Measurements from ENCODE around the gene BARD1. TPM values are rescaled to one million over a fixed set of nuclear protein-coding genes. Genes with fewer than 3 reads are reported as not detected.

Gene BARD1
- total RNA-seq, 2 experiments from 2014 or later, result 60.7 to 64.9 TPM

DNA sequence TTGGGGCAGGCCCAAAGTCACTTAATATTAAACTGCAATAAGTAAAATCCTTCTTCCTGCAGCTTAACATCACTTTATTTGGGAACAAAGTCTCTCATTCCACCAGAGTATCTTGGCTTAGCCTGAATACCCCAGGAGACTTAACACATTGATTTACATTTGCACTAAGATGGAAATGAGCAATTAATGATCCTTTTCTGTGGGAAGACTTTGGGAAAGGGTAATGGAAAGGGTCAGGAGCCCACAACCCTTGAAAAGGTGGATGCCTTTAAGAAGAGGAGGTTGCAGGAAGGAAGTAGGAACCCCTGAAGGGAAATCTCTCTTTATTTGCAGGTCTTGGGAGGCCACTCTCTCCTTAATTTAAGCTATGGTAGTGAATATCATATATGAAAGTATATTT, 28.0 kb upstream of the BARD1 start:
- Histone ChIP-seq H3K4me2 (ENCODE audit: low read length) (no peak overlapping the region), H3K79me2 (ENCODE audit: insufficient read depth, low read depth, low read length) (no peaks in the 10 kb centered on the region), H3K36me3 (ENCODE audit: insufficient read depth, low read length) (peaks cover 11% of the 10 kb centered on the region; the same call in 1 of the 2 replicates), H4K20me1 (ENCODE audit: insufficient read depth, low read length) (no peaks in the 10 kb centered on the region), H3K9me3 (ENCODE audit: low read length) (no peaks in the 10 kb centered on the region; the same call in 1 of the 2 replicates), H3K4me3 (ENCODE audit: low read depth, low read length, poor library complexity, severe bottlenecking) (no peak overlapping the region), H2AFZ (ENCODE audit: low read length) (no peak overlapping the region), H3K4me1 (ENCODE audit: insufficient read depth, low read length, poor library complexity, severe bottlenecking) (no peaks in the 10 kb centered on the region), H3K9me2 (ENCODE audit: insufficient read depth, low read length) (no peaks in the 10 kb centered on the region), H3K27ac (ENCODE audit: low read depth, low read length, poor library complexity, severe bottlenecking) (no peak overlapping the region)
- POLR2A ChIA-PET, result interaction anchor here (1.1 kb wide), 1 partner anchor 14 kb away, joined by 3 read pairs; no protein-coding TSS in a partner anchor
- TF ChIP-seq, protein P1, sequence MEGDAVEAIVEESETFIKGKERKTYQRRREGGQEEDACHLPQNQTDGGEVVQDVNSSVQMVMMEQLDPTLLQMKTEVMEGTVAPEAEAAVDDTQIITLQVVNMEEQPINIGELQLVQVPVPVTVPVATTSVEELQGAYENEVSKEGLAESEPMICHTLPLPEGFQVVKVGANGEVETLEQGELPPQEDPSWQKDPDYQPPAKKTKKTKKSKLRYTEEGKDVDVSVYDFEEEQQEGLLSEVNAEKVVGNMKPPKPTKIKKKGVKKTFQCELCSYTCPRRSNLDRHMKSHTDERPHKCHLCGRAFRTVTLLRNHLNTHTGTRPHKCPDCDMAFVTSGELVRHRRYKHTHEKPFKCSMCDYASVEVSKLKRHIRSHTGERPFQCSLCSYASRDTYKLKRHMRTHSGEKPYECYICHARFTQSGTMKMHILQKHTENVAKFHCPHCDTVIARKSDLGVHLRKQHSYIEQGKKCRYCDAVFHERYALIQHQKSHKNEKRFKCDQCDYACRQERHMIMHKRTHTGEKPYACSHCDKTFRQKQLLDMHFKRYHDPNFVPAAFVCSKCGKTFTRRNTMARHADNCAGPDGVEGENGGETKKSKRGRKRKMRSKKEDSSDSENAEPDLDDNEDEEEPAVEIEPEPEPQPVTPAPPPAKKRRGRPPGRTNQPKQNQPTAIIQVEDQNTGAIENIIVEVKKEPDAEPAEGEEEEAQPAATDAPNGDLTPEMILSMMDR (conservative IDR thresholded peaks at IDR 0.05; ENCODE audit: low read length), result no peak
- no peak for TF ChIP-seq EZH2phosphoT487 (IDR thresholded peaks at IDR 0.05; ENCODE audit: borderline replicate concordance, low read depth, low read length)
- BruUV-seq (replicated peaks), result no TSS peak
- CTCF ChIA-PET (ENCODE audit: unreplicated experiment), result no interaction called here
- DNase-seq (ENCODE audit: low spot score), result no peak
- intact Hi-C loops (cut with micrococcal nuclease; ENCODE audit: unreplicated experiment), result no loop called here

DNA sequence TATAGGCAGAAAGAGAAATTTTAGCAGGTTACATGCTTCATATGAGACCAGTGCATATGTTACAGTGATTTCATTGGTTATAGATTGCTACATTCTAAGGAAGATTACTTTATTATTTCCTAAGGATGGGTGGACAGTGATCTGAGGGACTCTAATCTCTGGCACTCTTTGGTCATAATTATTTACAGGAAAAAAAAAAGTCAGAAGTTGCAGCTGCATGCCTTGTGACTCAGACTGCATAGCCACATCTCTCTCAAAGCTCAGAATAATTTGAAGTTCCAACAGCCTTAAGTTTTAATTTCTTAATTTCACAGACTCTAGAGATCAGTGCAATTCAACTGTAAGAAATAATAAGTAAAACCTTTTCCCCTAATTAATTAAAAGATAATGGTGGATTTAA, 27.1 kb upstream of the BARD1 start:
- H3K36me3 ChIP-seq (ENCODE audit: insufficient read depth, low read length), result peaks cover 11% of the 10 kb centered on the region; the same call in 1 of the 2 replicates
- no peak overlapping the region for H3K27ac ChIP-seq (ENCODE audit: low read depth, low read length, poor library complexity, severe bottlenecking)
- ChIA-PET CTCF (ENCODE audit: unreplicated experiment) (no interaction called here), POLR2A (interaction anchor here (0.6 to 1.1 kb wide), 3 partner anchors 15 to 26 kb away, joined by 3 read pairs; no protein-coding TSS in a partner anchor)
- no peak for DNase-seq (ENCODE audit: low spot score)
- H3K79me2 ChIP-seq (ENCODE audit: insufficient read depth, low read depth, low read length), result no peaks in the 10 kb centered on the region
- no peaks in the 10 kb centered on the region for H3K4me1 ChIP-seq (ENCODE audit: insufficient read depth, low read length, poor library complexity, severe bottlenecking)
- TF ChIP-seq, protein P1 (conservative IDR thresholded peaks at IDR 0.05; ENCODE audit: low read length), result no peak
- TF ChIP-seq EZH2phosphoT487 (IDR thresholded peaks at IDR 0.05; ENCODE audit: borderline replicate concordance, low read depth, low read length), result no peak
- H3K9me3 ChIP-seq (ENCODE audit: low read length), result no peaks in the 10 kb centered on the region; the same call in 1 of the 2 replicates
- BruUV-seq (replicated peaks), result no TSS peak
- H4K20me1 ChIP-seq (ENCODE audit: insufficient read depth, low read length), result no peaks in the 10 kb centered on the region
- H3K9me2 ChIP-seq (ENCODE audit: insufficient read depth, low read length), result no peaks in the 10 kb centered on the region
- H2AFZ ChIP-seq (ENCODE audit: low read length), result no peak overlapping the region
- intact Hi-C loops (cut with micrococcal nuclease; ENCODE audit: unreplicated experiment), result no loop called here
- H3K4me3 ChIP-seq (ENCODE audit: low read depth, low read length, poor library complexity, severe bottlenecking), result no peak overlapping the region
- no peak overlapping the region for H3K4me2 ChIP-seq (ENCODE audit: low read length)

DNA sequence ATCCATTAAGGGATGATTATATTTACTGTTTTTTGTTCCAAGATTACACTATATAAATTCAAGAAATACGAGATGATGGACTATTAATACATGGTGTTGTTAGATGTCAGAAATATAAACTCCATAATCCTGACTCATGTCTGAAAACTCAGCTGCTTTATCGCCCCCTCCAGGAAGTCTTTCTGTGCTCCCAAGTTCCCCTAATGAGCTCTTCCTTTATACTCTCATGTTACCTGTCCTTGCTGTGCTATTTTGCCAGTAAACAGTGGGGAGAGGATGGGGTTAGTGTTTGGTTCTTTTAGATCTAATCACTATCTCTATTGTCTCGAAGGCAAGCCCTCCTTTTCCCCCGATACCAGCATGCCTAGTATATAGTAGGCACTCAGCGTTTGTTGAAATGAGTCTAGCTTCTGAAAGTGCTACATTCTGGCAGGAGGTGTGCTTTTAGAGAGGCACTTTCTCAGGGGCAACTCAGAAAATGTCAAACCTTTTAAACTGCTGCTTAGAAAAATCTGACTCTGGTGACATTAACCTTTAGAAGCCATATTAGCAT, 21.4 kb upstream of the BARD1 start:
- Histone ChIP-seq H3K4me3 (ENCODE audit: low read depth, low read length, poor library complexity, severe bottlenecking) (no peak overlapping the region), H3K36me3 (ENCODE audit: insufficient read depth, low read length) (no peaks in the 10 kb centered on the region), H3K79me2 (ENCODE audit: insufficient read depth, low read depth, low read length) (no peaks in the 10 kb centered on the region), H3K4me2 (ENCODE audit: low read length) (no peak overlapping the region), H3K4me1 (ENCODE audit: insufficient read depth, low read length, poor library complexity, severe bottlenecking) (no peaks in the 10 kb centered on the region), H3K27ac (ENCODE audit: low read depth, low read length, poor library complexity, severe bottlenecking) (no peak overlapping the region), H4K20me1 (ENCODE audit: insufficient read depth, low read length) (no peaks in the 10 kb centered on the region), H3K9me2 (ENCODE audit: insufficient read depth, low read length) (no peaks in the 10 kb centered on the region), H2AFZ (ENCODE audit: low read length) (no peak overlapping the region), H3K9me3 (ENCODE audit: low read length) (no peaks in the 10 kb centered on the region)
- TF ChIP-seq, protein P1 (conservative IDR thresholded peaks at IDR 0.05; ENCODE audit: low read length), result peak; percentile 59
- no peak for TF ChIP-seq EZH2phosphoT487 (IDR thresholded peaks at IDR 0.05; ENCODE audit: borderline replicate concordance, low read depth, low read length)
- no peak for DNase-seq (ENCODE audit: low spot score)
- CTCF ChIA-PET (ENCODE audit: unreplicated experiment), result no interaction called here
- no TSS peak for BruUV-seq (replicated peaks)
- POLR2A ChIA-PET, result interaction anchor here (1.4 to 1.8 kb wide), 2 partner anchors 10 to 12 kb away, joined by 6 read pairs; no protein-coding TSS in a partner anchor
- intact Hi-C loops (cut with micrococcal nuclease; ENCODE audit: unreplicated experiment), result no loop called here

All from OCI-LY7 (cell line).